C4-2B (cell line): Measurements from ENCODE around the gene DOC2A.

Source experiments
- H3K27ac ChIP-seq: fragments of 450-650 bp; 2 replicates; pipeline ENCODE4 v1.5.1; 2017
- CTCF ChIP-seq: fragments of 450-650 bp; conservative IDR thresholded peaks from 2 replicates; pipeline ENCODE4 v1.5.1; 2017; ENCODE audit warnings: mild to moderate bottlenecking
- ZFX ChIP-seq: fragments of 450-650 bp; IDR thresholded peaks from 2 replicates; pipeline ENCODE4 v1.6.1; 2017

The DOC2A gene

GRCh38 chr16:30032083-30032819, 21.4 kb upstream of the DOC2A start:
- H3K27ac ChIP-seq = no peak overlapping the region
- TF ChIP-seq ZFX (no peak), CTCF (peak; percentile 88)

- H3K27ac ChIP-seq = no peak overlapping the region
- TF ChIP-seq ZFX (no peak), CTCF (no peak)
Observed at GRCh38 chr16:30031477-30031918, 20.7 kb upstream of the DOC2A start.

- TF ChIP-seq ZFX (no peak), CTCF (no peak)
Observed at GRCh38 chr16:30030841-30031413, 20.1 kb upstream of the DOC2A start, which contains the start of gene TLCD3B. TLCD3B (minus strand) TSS chr16:30031271; CDS start chr16:30030527, 744 bp downstream.

GRCh38 chr16:30030011-30030685, 19.3 kb upstream of the DOC2A start:
- no peak overlapping the region for H3K27ac ChIP-seq
- TF ChIP-seq CTCF = no peak

More at GRCh38 chr16:30030841-30031413, 20.1 kb upstream of the DOC2A start, which contains the start of gene TLCD3B:
- no peak within 1 kb of the TSS for H3K27ac ChIP-seq

GRCh38 chr16:30028438-30029076, 17.7 kb upstream of the DOC2A start:
- H3K27ac ChIP-seq = no peak overlapping the region
- TF ChIP-seq CTCF = no peak
- TF ChIP-seq ZFX = no peak

- TF ChIP-seq CTCF = no peak
- TF ChIP-seq ZFX = no peak
- no peak overlapping the region for H3K27ac ChIP-seq
Observed at GRCh38 chr16:30027588-30028437, 17.0 kb upstream of the DOC2A start.
